Smooth muscle cell (in vitro differentiated cells): Measurements from ENCODE around the gene ZNF57. TPM values are rescaled to one million over a fixed set of nuclear protein-coding genes. Genes with fewer than 3 reads are reported as not detected.
"Not testable (repeated sequence)": the region's sequence is repeated elsewhere in the genome, so short reads cannot be mapped to it uniquely, and the experiment has no call there.

Source experiments
- DNase-seq: peaks from one replicate; lab custom pipeline; 2025; ENCODE audit not compliant: unreplicated experiment; lab: John Stamatoyannopoulos, UW
- H2AFZ ChIP-seq: fragments of 200-600 bp; sonication (generic); 2 replicates; pipeline ENCODE4 v1.6.0; 2016; ENCODE audit warnings: antibody characterized with exemption, low read depth, mild to moderate bottlenecking
- H3F3A ChIP-seq: fragments of 200-600 bp; sonication (generic); 2 replicates; pipeline ENCODE4 v1.6.0; 2017; ENCODE audit warnings: antibody characterized with exemption, low read depth
- H3K27ac ChIP-seq: fragments of 200-600 bp; sonication (generic); 2 replicates; pipeline ENCODE4 v1.5.1; 2016; ENCODE audit warnings: low read depth, mild to moderate bottlenecking
- H3K27me3 ChIP-seq: fragments of 200-600 bp; sonication (generic); 2 replicates; pipeline ENCODE4 v1.6.1; 2016; ENCODE audit warnings: low read depth, mild to moderate bottlenecking
- H3K36me3 ChIP-seq: fragments of 200-600 bp; sonication (generic); 2 replicates; pipeline ENCODE4 v1.5.1; 2016; ENCODE audit warnings: low read depth
- H3K4me1 ChIP-seq: fragments of 200-600 bp; sonication (generic); 2 replicates; pipeline ENCODE4 v1.5.1; 2016; ENCODE audit warnings: low read depth
- H3K4me2 ChIP-seq: fragments of 200-600 bp; sonication (generic); 2 replicates; pipeline ENCODE4 v1.6.0; 2016; ENCODE audit warnings: mild to moderate bottlenecking
- H3K4me3 ChIP-seq: fragments of 200-600 bp; sonication (generic); 2 replicates; pipeline ENCODE4 v1.5.1; 2016; ENCODE audit warnings: mild to moderate bottlenecking
- H3K79me2 ChIP-seq: fragments of 200-600 bp; sonication (generic); 2 replicates; pipeline ENCODE4 v1.6.0; 2016; ENCODE audit warnings: low read depth, mild to moderate bottlenecking
- H3K9ac ChIP-seq: fragments of 200-600 bp; sonication (generic); 2 replicates; pipeline ENCODE4 v1.6.0; 2016; ENCODE audit warnings: low read depth
- H3K9me3 ChIP-seq: fragments of 200-600 bp; sonication (generic); replicated peaks from 2 replicates; pipeline ENCODE4 v1.5.1; 2016; ENCODE audit warnings: low read depth
- H4K20me1 ChIP-seq: fragments of 200-600 bp; sonication (generic); 2 replicates; pipeline ENCODE4 v1.6.0; 2016; ENCODE audit warnings: low read depth
- CTCF ChIP-seq: fragments of 200-600 bp; sonication (generic); IDR thresholded peaks from 2 replicates; pipeline ENCODE4 v1.5.1; 2017; ENCODE audit warnings: borderline replicate concordance, mild to moderate bottlenecking, antibody characterized with exemption; ENCODE audit not compliant: insufficient read depth, poor library complexity, severe bottlenecking
- WGBS: methylation state at CpG from one replicate; pipeline ENCODE4 v1.1.7; 2016; ENCODE audit warnings: low lambda C conversion rate; 5-methylcytosine and 5-hydroxymethylcytosine counted together
- polyA plus RNA-seq: library from polyadenylated mRNA; unstranded; fragments of >200 nt; fragmentation: Nextera tagmentation; extraction: Ambion mirVana; gene quantifications from 2 replicates; pipeline ENCODE4 v1.2.1, GENCODE V29; 2016
- total RNA-seq: library from RNA; depleted of rRNA; stranded (reverse); fragments of >200 nt; gene quantifications from 2 replicates; pipeline ENCODE4 v1.2.3, GENCODE V29; 2014

The ZNF57 gene
- total and polyA plus RNA-seq, 2 experiments from 2014 or later: 0.40 to 1.2 TPM

GRCh38 chr19:2963122-2963521 is 62.4 kb downstream of the ZNF57 start:
- Histone ChIP-seq H3F3A (no peaks in the 10 kb centered on the region), H3K4me1 (no peaks in the 10 kb centered on the region), H3K27me3 (no peaks in the 10 kb centered on the region), H3K79me2 (no peaks in the 10 kb centered on the region), H3K9ac (no peak overlapping the region), H3K27ac (no peak overlapping the region), H4K20me1 (no peaks in the 10 kb centered on the region), H2AFZ (no peak overlapping the region), H3K4me2 (no peak overlapping the region), H3K9me3 (no peaks in the 10 kb centered on the region), H3K36me3 (no peaks in the 10 kb centered on the region), H3K4me3 (no peak overlapping the region)
- no peak for TF ChIP-seq CTCF
- 92% methylated on average over 5 of the region's 5 CpGs for WGBS
- no peak for DNase-seq

- not testable (repeated sequence) for H3K4me3 ChIP-seq, H3K79me2 ChIP-seq, DNase-seq, H3F3A ChIP-seq, H3K9ac ChIP-seq, H4K20me1 ChIP-seq, H2AFZ ChIP-seq, H3K36me3 ChIP-seq, H3K4me1 ChIP-seq, H3K4me2 ChIP-seq, H3K27ac ChIP-seq, H3K9me3 ChIP-seq, H3K27me3 ChIP-seq
- 92% methylated on average over 12 of the region's 12 CpGs for whole genome bisulfite sequencing
Measured at GRCh38 chr19:2963631-2964030, 62.9 kb downstream of the ZNF57 start.

GRCh38 chr19:2964874-2965273 is 64.1 kb downstream of the ZNF57 start:
- no peaks in the 10 kb centered on the region for H3K36me3 ChIP-seq
- no peaks in the 10 kb centered on the region for H3K27me3 ChIP-seq
- no peak for TF ChIP-seq CTCF
- DNase-seq: no peak
- no peak overlapping the region for H3K4me2 ChIP-seq
- no peaks in the 10 kb centered on the region for H3F3A ChIP-seq
- H3K9me3 ChIP-seq: no peaks in the 10 kb centered on the region
- H3K4me1 ChIP-seq: no peaks in the 10 kb centered on the region
- H3K27ac ChIP-seq: no peak overlapping the region
- no peak overlapping the region for H3K9ac ChIP-seq
- 96% methylated on average over 5 of the region's 5 CpGs for WGBS
- H2AFZ ChIP-seq: no peak overlapping the region
- no peaks in the 10 kb centered on the region for H4K20me1 ChIP-seq
- H3K4me3 ChIP-seq: no peak overlapping the region
- no peaks in the 10 kb centered on the region for H3K79me2 ChIP-seq

GRCh38 chr19:2967972-2968371 is 67.2 kb downstream of the ZNF57 start:
- no peak overlapping the region for H3K4me3 ChIP-seq
- no peaks in the 10 kb centered on the region for H3K79me2 ChIP-seq
- H3K9ac ChIP-seq: no peak overlapping the region
- H3K4me1 ChIP-seq: no peaks in the 10 kb centered on the region
- no peaks in the 10 kb centered on the region for H3K27me3 ChIP-seq
- 93% methylated on average over 8 of the region's 8 CpGs for WGBS
- no peaks in the 10 kb centered on the region for H4K20me1 ChIP-seq
- no peak for DNase-seq
- H3K27ac ChIP-seq: no peak overlapping the region
- TF ChIP-seq CTCF: no peak
- no peak overlapping the region for H2AFZ ChIP-seq
- H3K9me3 ChIP-seq: no peaks in the 10 kb centered on the region
- no peaks in the 10 kb centered on the region for H3K36me3 ChIP-seq
- H3K4me2 ChIP-seq: no peak overlapping the region
- no peaks in the 10 kb centered on the region for H3F3A ChIP-seq

Other genes with a start within 250 kb of the ZNF57 start
- 1.7 and 2.1 TPM in 2 replicates for gene GNG7, start 198.2 kb upstream of the ZNF57 start, total RNA-seq
- 2.3 and 2.6 TPM in 2 replicates for gene GNG7, start 198.2 kb upstream of the ZNF57 start, polyA plus RNA-seq
- gene DIRAS1, start 179.6 kb upstream of the ZNF57 start, total RNA-seq: 6.7 and 7.9 TPM in 2 replicates
- gene DIRAS1, start 179.6 kb upstream of the ZNF57 start, polyA plus RNA-seq: 7.2 and 11.3 TPM in 2 replicates
- gene SLC39A3, start 160.9 kb upstream of the ZNF57 start, total RNA-seq: 24.2 and 25.2 TPM in 2 replicates
- 46.1 and 56.1 TPM in 2 replicates for gene SLC39A3, start 160.9 kb upstream of the ZNF57 start, polyA plus RNA-seq
- 25.5 and 34.4 TPM in 2 replicates for gene SGTA, start 117.7 kb upstream of the ZNF57 start, total RNA-seq
- 69.6 and 71.2 TPM in 2 replicates for gene SGTA, start 117.7 kb upstream of the ZNF57 start, polyA plus RNA-seq
- gene THOP1, start 115.4 kb upstream of the ZNF57 start, total RNA-seq: 40.5 and 42.5 TPM in 2 replicates
- gene THOP1, start 115.4 kb upstream of the ZNF57 start, polyA plus RNA-seq: 65.6 and 68.7 TPM in 2 replicates
- 3.0 and 4.8 TPM in 2 replicates for gene ZNF554, start 81.1 kb upstream of the ZNF57 start, total RNA-seq
- gene ZNF554, start 81.1 kb upstream of the ZNF57 start, polyA plus RNA-seq: 2.3 and 4.6 TPM in 2 replicates
- gene ZNF555, start 59.5 kb upstream of the ZNF57 start, total RNA-seq: 4.9 and 10.0 TPM in 2 replicates
- 3.2 and 6.1 TPM in 2 replicates for gene ZNF555, start 59.5 kb upstream of the ZNF57 start, polyA plus RNA-seq
- 0.04 TPM in 1 of 2 replicates, not detected in the other for gene ZNF556, start 33.6 kb upstream of the ZNF57 start, total RNA-seq
- not detected in 2 replicates for gene ZNF556, start 33.6 kb upstream of the ZNF57 start, polyA plus RNA-seq
- gene ZNF77, start 44.0 kb downstream of the ZNF57 start, total RNA-seq: 2.5 and 4.5 TPM in 2 replicates
- gene ZNF77, start 44.0 kb downstream of the ZNF57 start, polyA plus RNA-seq: 2.3 and 3.5 TPM in 2 replicates
- 0.27 and 4.1 TPM in 2 replicates for gene TLE6, start 76.6 kb downstream of the ZNF57 start, total RNA-seq
- 0.70 and 3.2 TPM in 2 replicates for gene TLE6, start 76.6 kb downstream of the ZNF57 start, polyA plus RNA-seq
- 7.1 and 7.7 TPM in 2 replicates for gene TLE2, start 128.4 kb downstream of the ZNF57 start, total RNA-seq
- gene TLE2, start 128.4 kb downstream of the ZNF57 start, polyA plus RNA-seq: 13.6 and 14.9 TPM in 2 replicates
- gene TLE5, start 161.6 kb downstream of the ZNF57 start, total RNA-seq: 145 and 146 TPM in 2 replicates
- 235 and 274 TPM in 2 replicates for gene TLE5, start 161.6 kb downstream of the ZNF57 start, polyA plus RNA-seq
- gene GNA11, start 193.4 kb downstream of the ZNF57 start, total RNA-seq: 16.3 and 16.9 TPM in 2 replicates
- 57.4 and 71.5 TPM in 2 replicates for gene GNA11, start 193.4 kb downstream of the ZNF57 start, polyA plus RNA-seq
- gene GNA15, start 235.1 kb downstream of the ZNF57 start, total RNA-seq: 1.5 and 1.8 TPM in 2 replicates
- 0.43 and 1.2 TPM in 2 replicates for gene GNA15, start 235.1 kb downstream of the ZNF57 start, polyA plus RNA-seq